Mesenchymal stem cell (in vitro differentiated cells and primary cell): ENCODE results near the gene COL28A1.

Experiments used
- DNase-seq: peaks from one replicate; pipeline ENCODE4 v3.0.0-alpha.2; 2013
- H2AFZ ChIP-seq: one replicate; pipeline ENCODE4 v1.6.1; 2013; ENCODE audit warnings: low read depth, mild to moderate bottlenecking, control low read depth, inconsistent platforms, low read length, moderate library complexity
- H2AK5ac ChIP-seq: 2 replicates; pipeline ENCODE4 v1.6.1; 2013; ENCODE audit warnings: low read length, moderate library complexity, mild to moderate bottlenecking, inconsistent platforms; ENCODE audit not compliant: severe bottlenecking
- H2BK120ac ChIP-seq: one replicate; pipeline ENCODE4 v1.6.1; 2013; ENCODE audit warnings: low read depth, mild to moderate bottlenecking, inconsistent platforms, low read length, moderate library complexity
- H2BK12ac ChIP-seq, 2 experiments: one replicate each; pipeline ENCODE4 v1.6.1; 2013; ENCODE audit warnings: inconsistent platforms in 2 of 2, low read length in 2 of 2, mild to moderate bottlenecking in 2 of 2, moderate library complexity in 2 of 2, control low read depth in 1 of 2
- H2BK15ac ChIP-seq: one replicate; pipeline ENCODE4 v1.6.1; 2013; ENCODE audit warnings: mild to moderate bottlenecking, low read depth, inconsistent platforms; ENCODE audit not compliant: poor library complexity, severe bottlenecking
- H2BK5ac ChIP-seq: 2 replicates; pipeline ENCODE4 v1.6.1; 2013; ENCODE audit warnings: low read depth, mild to moderate bottlenecking, low read length, control low read depth, inconsistent platforms; ENCODE audit not compliant: poor library complexity, severe bottlenecking
- H3K14ac ChIP-seq, 2 experiments: one replicate each; pipeline ENCODE4 v1.6.1; 2013; ENCODE audit warnings: inconsistent platforms in 2 of 2, low read length in 2 of 2, control low read depth in 1 of 2, mild to moderate bottlenecking in 1 of 2, moderate library complexity in 1 of 2
- H3K18ac ChIP-seq, 2 experiments: one replicate each; pipeline ENCODE4 v1.6.1; 2013; ENCODE audit warnings: inconsistent platforms in 2 of 2, low read length in 2 of 2, control low read depth in 1 of 2, low read depth in 1 of 2, mild to moderate bottlenecking in 1 of 2
- H3K23ac ChIP-seq, 2 experiments: one replicate each; pipeline ENCODE4 v1.6.1; 2013; ENCODE audit warnings: inconsistent platforms in 2 of 2, low read length in 2 of 2, mild to moderate bottlenecking in 2 of 2, moderate library complexity in 2 of 2, control low read depth in 1 of 2
- H3K27ac ChIP-seq: 2 replicates; pipeline ENCODE4 v1.5.1; 2013; ENCODE audit warnings: mild to moderate bottlenecking, moderate library complexity, low read length, control low read depth, inconsistent platforms; ENCODE audit not compliant: poor library complexity, severe bottlenecking
- H3K27me3 ChIP-seq, 2 experiments: 2 replicates each; pipeline versions ENCODE4 v1.6.1 to v1.7.0; 2013; ENCODE audit warnings: low read length in 2 of 2, mild to moderate bottlenecking in 2 of 2, moderate library complexity in 2 of 2, control low read depth in 1 of 2, inconsistent platforms in 1 of 2; ENCODE audit not compliant: control insufficient read depth in 1 of 2, insufficient read depth in 1 of 2
- H3K36me3 ChIP-seq, 2 experiments: 2 replicates each; pipeline versions ENCODE4 v1.6.1 to v1.7.0; 2013; ENCODE audit warnings: low read length in 2 of 2, control low read depth in 1 of 2, inconsistent platforms in 1 of 2, low read depth in 1 of 2, mild to moderate bottlenecking in 1 of 2; ENCODE audit not compliant: insufficient read depth in 2 of 2, control insufficient read depth in 1 of 2
- H3K4ac ChIP-seq, 2 experiments: one replicate each; pipeline ENCODE4 v1.6.1; 2013; ENCODE audit warnings: inconsistent platforms in 2 of 2, low read length in 2 of 2, mild to moderate bottlenecking in 2 of 2, moderate library complexity in 2 of 2, control low read depth in 1 of 2, low read depth in 1 of 2
- H3K4me1 ChIP-seq: 2 replicates; pipeline ENCODE4 v1.6.1; 2013; ENCODE audit warnings: low read depth, low read length, control low read depth; ENCODE audit not compliant: control insufficient read depth, insufficient read depth
- H3K4me2 ChIP-seq: 2 replicates; pipeline ENCODE4 v1.6.1; 2013; ENCODE audit warnings: low read length, mild to moderate bottlenecking, inconsistent platforms; ENCODE audit not compliant: poor library complexity, severe bottlenecking
- H3K4me3 ChIP-seq, 2 experiments: 2 replicates each; pipeline versions ENCODE4 v1.5.1 to v1.7.0; 2013; ENCODE audit warnings: low read length in 2 of 2, mild to moderate bottlenecking in 2 of 2, control low read depth in 1 of 2, low read depth in 1 of 2; ENCODE audit not compliant: insufficient read depth in 1 of 2
- H3K79me1 ChIP-seq: replicated peaks from 2 replicates; pipeline ENCODE4 v1.6.1; 2013; ENCODE audit warnings: mild to moderate bottlenecking, control low read depth, low read length, inconsistent platforms; ENCODE audit not compliant: poor library complexity, severe bottlenecking
- H3K9ac ChIP-seq: 2 replicates; pipeline ENCODE4 v1.7.0; 2013; ENCODE audit warnings: mild to moderate bottlenecking, low read length, moderate library complexity
- H3K9me3 ChIP-seq: 2 replicates; pipeline ENCODE4 v1.7.0; 2013; ENCODE audit warnings: mild to moderate bottlenecking, low read length; ENCODE audit not compliant: control insufficient read depth
- H4K8ac ChIP-seq: one replicate; pipeline ENCODE4 v1.6.1; 2013; ENCODE audit warnings: inconsistent platforms, mild to moderate bottlenecking, low read length, moderate library complexity
- H4K91ac ChIP-seq: one replicate; pipeline ENCODE4 v1.6.1; 2013; ENCODE audit warnings: mild to moderate bottlenecking, low read length, inconsistent platforms
- WGBS: methylation state at CpG from one replicate; pipeline ENCODE4 v1.1.7; 2013; ENCODE audit warnings: mixed read lengths; 5-methylcytosine and 5-hydroxymethylcytosine counted together

The COL28A1 gene

GRCh38 chr7:7512861-7513597, 22.6 kb downstream of the COL28A1 start:
- Histone ChIP-seq H3K23ac (no peak overlapping the region), H2BK5ac (no peak overlapping the region), H3K14ac (no peak overlapping the region), H4K91ac (no peak overlapping the region), H3K4me1 (no peaks in the 10 kb centered on the region), H3K27me3 (no peaks in the 10 kb centered on the region), H3K4ac (no peak overlapping the region), H2BK15ac (no peak overlapping the region), H2AFZ (no peak overlapping the region), H2AK5ac (no peak overlapping the region), H3K4me3 (no peak overlapping the region), H4K8ac (no peak overlapping the region), H2BK120ac (no peak overlapping the region), H3K18ac (no peak overlapping the region), H2BK12ac (no peak overlapping the region), H3K9ac (no peak overlapping the region), H3K79me1 (no peaks in the 10 kb centered on the region), H3K27ac (no peak overlapping the region), H3K9me3 (no peaks in the 10 kb centered on the region), H3K4me2 (no peak overlapping the region), H3K36me3 (no peaks in the 10 kb centered on the region)
- WGBS: 90% methylated on average over 3 of the region's 4 CpGs
- no peak for DNase-seq

GRCh38 chr7:7510794-7511193, 24.9 kb downstream of the COL28A1 start:
- H3K9ac ChIP-seq: no peak overlapping the region
- no peaks in the 10 kb centered on the region for H3K79me1 ChIP-seq
- no peak overlapping the region for H2BK120ac ChIP-seq
- WGBS: 80% methylated on average over 1 of the region's 3 CpGs
- H2AK5ac ChIP-seq: no peak overlapping the region
- no peak overlapping the region for H3K4me2 ChIP-seq
- no peak overlapping the region for H2BK12ac ChIP-seq
- no peak overlapping the region for H3K4ac ChIP-seq
- no peak overlapping the region for H3K14ac ChIP-seq
- H4K8ac ChIP-seq: no peak overlapping the region
- H2AFZ ChIP-seq: no peak overlapping the region
- H3K4me1 ChIP-seq: no peaks in the 10 kb centered on the region
- H3K23ac ChIP-seq: no peak overlapping the region
- no peak overlapping the region for H2BK5ac ChIP-seq
- H4K91ac ChIP-seq: no peak overlapping the region
- no peak overlapping the region for H3K18ac ChIP-seq
- no peaks in the 10 kb centered on the region for H3K27me3 ChIP-seq
- H2BK15ac ChIP-seq: no peak overlapping the region
- no peaks in the 10 kb centered on the region for H3K36me3 ChIP-seq
- no peak overlapping the region for H3K27ac ChIP-seq
- no peak for DNase-seq
- no peak overlapping the region for H3K4me3 ChIP-seq
- H3K9me3 ChIP-seq: no peaks in the 10 kb centered on the region

GRCh38 chr7:7505915-7506314, 29.8 kb downstream of the COL28A1 start:
- Histone ChIP-seq H4K8ac (no peak overlapping the region), H3K18ac (no peak overlapping the region), H2BK5ac (no peak overlapping the region), H3K27ac (no peak overlapping the region), H4K91ac (no peak overlapping the region), H2BK120ac (no peak overlapping the region), H2BK12ac (no peak overlapping the region), H3K23ac (no peak overlapping the region), H3K27me3 (no peaks in the 10 kb centered on the region), H3K9ac (peak overlapping the region; percentile 83), H2AK5ac (no peak overlapping the region), H3K36me3 (no peaks in the 10 kb centered on the region), H3K9me3 (no peaks in the 10 kb centered on the region), H3K4me1 (no peaks in the 10 kb centered on the region), H2BK15ac (no peak overlapping the region), H3K14ac (no peak overlapping the region), H3K4me3 (peak overlapping the region in 1 of 2 experiments; percentile 36), H2AFZ (no peak overlapping the region), H3K4ac (no peak overlapping the region), H3K4me2 (no peak overlapping the region), H3K79me1 (no peaks in the 10 kb centered on the region)
- WGBS: 88% methylated on average over 5 of the region's 6 CpGs
- no peak for DNase-seq

- Histone ChIP-seq H4K91ac (no peak overlapping the region), H2AFZ (no peak overlapping the region), H3K9ac (peak overlapping the region; percentile 83), H3K79me1 (no peaks in the 10 kb centered on the region), H3K23ac (no peak overlapping the region), H3K9me3 (no peaks in the 10 kb centered on the region), H2BK15ac (no peak overlapping the region), H3K4ac (no peak overlapping the region), H3K27me3 (no peaks in the 10 kb centered on the region), H2AK5ac (no peak overlapping the region), H3K4me3 (peak overlapping the region in 1 of 2 experiments; percentile 31), H3K27ac (no peak overlapping the region), H2BK12ac (no peak overlapping the region), H3K36me3 (no peaks in the 10 kb centered on the region), H4K8ac (no peak overlapping the region), H3K18ac (no peak overlapping the region), H3K4me2 (no peak overlapping the region), H3K14ac (no peak overlapping the region), H3K4me1 (no peaks in the 10 kb centered on the region), H2BK5ac (no peak overlapping the region), H2BK120ac (no peak overlapping the region)
- WGBS: no CpG with 5 or more reads among the region's 3 CpGs
- DNase-seq: no peak
Measured at GRCh38 chr7:7504910-7505704, 30.6 kb downstream of the COL28A1 start.
